Rectal smooth muscle tissue (tissue), 1 donor: ENCODE data around the gene CHRND.

Experiments
- H3K27ac ChIP-seq: one replicate; pipeline ENCODE4 v1.7.0; 2013; ENCODE audit warnings: low read depth, low read length, inconsistent platforms
- H3K27me3 ChIP-seq: one replicate; pipeline ENCODE4 v1.7.0; 2013; ENCODE audit warnings: low read length; ENCODE audit not compliant: control insufficient read depth, insufficient read depth
- H3K36me3 ChIP-seq: one replicate; pipeline ENCODE4 v1.7.0; 2013; ENCODE audit warnings: low read length; ENCODE audit not compliant: control insufficient read depth, insufficient read depth
- H3K4me1 ChIP-seq: one replicate; pipeline ENCODE4 v1.7.0; 2013; ENCODE audit warnings: low read length; ENCODE audit not compliant: control insufficient read depth, insufficient read depth
- H3K4me3 ChIP-seq: one replicate; pipeline ENCODE4 v1.7.0; 2013; ENCODE audit warnings: low read length
- H3K9ac ChIP-seq: one replicate; pipeline ENCODE4 v1.7.0; 2013; ENCODE audit warnings: low read length

The CHRND gene

GRCh38 chr2:232519581-232520438, 6.2 kb upstream of the CHRND start, which contains the start of gene PRSS56:
PRSS56 (plus strand) TSS chr2:232520388; CDS start chr2:232520599, 211 bp downstream.
- no peak within 1 kb of the TSS for H3K9ac ChIP-seq
- no peak within 1 kb of the TSS for H3K4me3 ChIP-seq
- peaks cover 29% of the 10 kb centered on the region for H3K27me3 ChIP-seq
- no peaks in the 10 kb centered on the region for H3K36me3 ChIP-seq
- no peak within 1 kb of the TSS for H3K27ac ChIP-seq
- no peaks in the 10 kb centered on the region for H3K4me1 ChIP-seq

GRCh38 chr2:232520489-232520888, 5.5 kb upstream of the CHRND start:
- Histone ChIP-seq H3K4me1 (no peaks in the 10 kb centered on the region), H3K36me3 (no peaks in the 10 kb centered on the region), H3K9ac (no peak overlapping the region), H3K27ac (no peak overlapping the region), H3K4me3 (no peak overlapping the region), H3K27me3 (peaks cover 31% of the 10 kb centered on the region)

- Histone ChIP-seq H3K27me3 (peaks cover 31% of the 10 kb centered on the region), H3K9ac (no peak overlapping the region), H3K36me3 (no peaks in the 10 kb centered on the region), H3K27ac (no peak overlapping the region), H3K4me3 (no peak overlapping the region), H3K4me1 (no peaks in the 10 kb centered on the region)
Observed at GRCh38 chr2:232521098-232521497, 4.9 kb upstream of the CHRND start.

GRCh38 chr2:232521959-232522622, 3.9 kb upstream of the CHRND start:
- Histone ChIP-seq H3K36me3 (no peaks in the 10 kb centered on the region), H3K4me3 (no peak overlapping the region), H3K27ac (no peak overlapping the region), H3K4me1 (no peaks in the 10 kb centered on the region), H3K9ac (no peak overlapping the region), H3K27me3 (peaks cover 31% of the 10 kb centered on the region)

GRCh38 chr2:232522623-232523401, 3.1 kb upstream of the CHRND start:
- peaks cover 31% of the 10 kb centered on the region for H3K27me3 ChIP-seq

GRCh38 chr2:232523402-232523681, 2.6 kb upstream of the CHRND start:
- H3K36me3 ChIP-seq, result no peaks in the 10 kb centered on the region
- H3K27me3 ChIP-seq, result peaks cover 31% of the 10 kb centered on the region
- no peak overlapping the region for H3K9ac ChIP-seq
- H3K27ac ChIP-seq, result no peak overlapping the region
- no peak overlapping the region for H3K4me3 ChIP-seq
- H3K4me1 ChIP-seq, result no peaks in the 10 kb centered on the region

More at GRCh38 chr2:232522623-232523401, 3.1 kb upstream of the CHRND start:
- H3K4me1 ChIP-seq, result no peaks in the 10 kb centered on the region
- H3K27ac ChIP-seq, result no peak overlapping the region
- H3K4me3 ChIP-seq, result no peak overlapping the region
- no peak overlapping the region for H3K9ac ChIP-seq
- H3K36me3 ChIP-seq, result no peaks in the 10 kb centered on the region

- no peaks in the 10 kb centered on the region for H3K4me1 ChIP-seq
- no peak overlapping the region for H3K4me3 ChIP-seq
- no peak overlapping the region for H3K9ac ChIP-seq
- no peaks in the 10 kb centered on the region for H3K36me3 ChIP-seq
- no peak overlapping the region for H3K27ac ChIP-seq
- H3K27me3 ChIP-seq, result peaks cover 32% of the 10 kb centered on the region
Observed at GRCh38 chr2:232523682-232524597, 2.0 kb upstream of the CHRND start.

GRCh38 chr2:232524771-232525170, 1.2 kb upstream of the CHRND start:
- H3K27me3 ChIP-seq, result peaks cover 35% of the 10 kb centered on the region

GRCh38 chr2:232525199-232525598, 761 bp upstream of the CHRND start:
- Histone ChIP-seq H3K9ac (no peak overlapping the region), H3K27me3 (peaks cover 35% of the 10 kb centered on the region), H3K27ac (no peak overlapping the region), H3K36me3 (no peaks in the 10 kb centered on the region), H3K4me3 (no peak overlapping the region), H3K4me1 (no peaks in the 10 kb centered on the region)

More at GRCh38 chr2:232524771-232525170, 1.2 kb upstream of the CHRND start:
- Histone ChIP-seq H3K4me1 (no peaks in the 10 kb centered on the region), H3K4me3 (no peak overlapping the region), H3K27ac (no peak overlapping the region), H3K9ac (no peak overlapping the region), H3K36me3 (no peaks in the 10 kb centered on the region)

- Histone ChIP-seq H3K27me3 (peaks cover 32% of the 10 kb centered on the region), H3K9ac (no peak overlapping the region), H3K4me1 (no peaks in the 10 kb centered on the region), H3K36me3 (no peaks in the 10 kb centered on the region), H3K4me3 (no peak overlapping the region), H3K27ac (no peak overlapping the region)
Observed at GRCh38 chr2:232526372-232526941, 497 bp downstream of the CHRND start.

- Histone ChIP-seq H3K36me3 (no peaks in the 10 kb centered on the region), H3K27ac (no peak overlapping the region), H3K4me3 (no peak overlapping the region), H3K9ac (no peak overlapping the region), H3K4me1 (no peaks in the 10 kb centered on the region), H3K27me3 (peaks cover 22% of the 10 kb centered on the region)
Observed at GRCh38 chr2:232527905-232528470, 2.0 kb downstream of the CHRND start.
